ENCODE results near the gene DDX18. TPM values are rescaled to one million over a fixed set of nuclear protein-coding genes. Genes with fewer than 3 reads are reported as not detected.

DDX18 gene
- total RNA-seq: 100 to 1,000 TPM; 106 to 119 TPM

DNA sequence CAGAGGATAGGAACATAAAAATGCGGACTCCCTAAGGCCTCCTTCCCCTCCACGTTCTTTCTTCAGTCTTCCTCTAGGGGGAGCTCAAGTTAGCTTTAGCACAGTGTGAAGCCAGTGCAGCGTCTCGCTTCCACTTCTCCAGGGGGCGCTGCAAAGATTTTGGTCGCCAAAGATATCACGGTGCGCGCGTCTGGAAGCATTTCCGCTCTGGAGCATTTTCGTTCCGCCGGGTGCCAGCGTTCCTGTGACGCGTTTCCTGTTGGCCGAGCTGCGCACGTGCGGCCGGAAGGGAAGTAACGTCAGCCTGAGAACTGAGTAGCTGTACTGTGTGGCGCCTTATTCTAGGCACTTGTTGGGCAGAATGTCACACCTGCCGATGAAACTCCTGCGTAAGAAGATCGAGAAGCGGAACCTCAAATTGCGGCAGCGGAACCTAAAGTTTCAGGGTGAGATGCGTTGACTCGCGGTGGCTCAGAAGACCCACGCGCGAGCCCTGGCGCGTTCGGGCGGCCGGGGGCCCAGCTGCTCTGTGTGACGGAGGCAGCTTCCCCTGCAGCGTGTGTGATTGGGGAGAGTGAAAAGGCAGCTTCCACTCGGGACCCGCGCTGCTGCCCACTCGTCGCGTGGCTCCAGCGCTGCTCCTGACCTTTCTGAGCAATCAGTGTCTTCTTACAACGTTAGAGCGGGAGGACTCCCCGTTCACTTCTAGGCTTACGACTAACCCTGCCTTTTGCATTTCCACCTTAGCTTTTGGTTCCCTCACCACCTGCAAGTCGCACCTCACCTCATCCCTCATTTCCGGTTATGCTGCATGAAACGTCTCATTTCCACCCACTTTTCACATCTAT lies at the start of gene DDX18:
Gene DDX18, plus strand, starts transcription at position 275 of the 848 bp plus-strand sequence. Its CDS starts 87 bp downstream, at position 362.
- Mint-ChIP-seq H3K4me3 (peak within 1 kb of the TSS; percentile 91), H3K27ac (peak within 1 kb of the TSS; percentile 97), H3K4me1 (ENCODE audit: low read depth) (peaks cover 42% of the 10 kb centered on the region), H3K36me3 (ENCODE audit: low read depth) (peaks cover 28% of the 10 kb centered on the region), H3K9me3 (no peaks in the 10 kb centered on the region), H3K27me3 (ENCODE audit: low read depth) (no peaks in the 10 kb centered on the region)
- intact Hi-C loops (cut with micrococcal nuclease): loop anchor here (1.0 to 10.0 kb wide), 9 partner anchors 22 to 1552 kb away; partner anchors contain the start of genes C2orf76, CCDC93, DBI and EN1
- CTCF ChIA-PET: interaction anchor here (0.7 to 3.1 kb wide), 21 partner anchors 11 to 270 kb away, joined by 3 to 27 read pairs (median 4); partner anchors contain the start of gene CCDC93
- peak; percentile 99 for DNase-seq

DNA sequence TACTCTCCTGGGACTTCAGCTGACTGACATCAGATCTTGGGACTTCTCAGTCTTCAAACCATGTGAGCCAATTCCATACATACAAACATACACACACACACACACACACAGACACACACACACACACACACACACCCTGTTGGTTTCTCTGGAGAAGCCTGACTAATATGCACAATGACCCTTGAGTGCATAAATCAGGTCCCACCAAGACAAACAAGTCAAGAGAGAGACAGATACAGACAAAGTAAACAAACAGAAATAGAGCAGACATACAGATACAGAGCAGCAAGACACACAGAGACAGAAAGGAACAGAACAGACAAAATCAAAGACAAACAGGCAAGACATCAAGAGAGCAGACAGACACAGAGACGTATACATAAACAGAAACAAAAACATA lies 43.8 kb upstream of the DDX18 start:
- peaks cover 5% of the 10 kb centered on the region for H3K27me3 Mint-ChIP-seq (ENCODE audit: low read depth)
- no peak for DNase-seq
- no peaks in the 10 kb centered on the region for H3K36me3 Mint-ChIP-seq (ENCODE audit: low read depth)
- H3K9me3 Mint-ChIP-seq: peaks cover 1% of the 10 kb centered on the region
- H3K4me3 Mint-ChIP-seq: no peak overlapping the region
- CTCF ChIA-PET: interaction anchor here (0.7 kb wide), 1 partner anchor 39 kb away, joined by 4 read pairs; no protein-coding TSS in a partner anchor
- no peaks in the 10 kb centered on the region for H3K4me1 Mint-ChIP-seq (ENCODE audit: low read depth)
- no peak overlapping the region for H3K27ac Mint-ChIP-seq
- intact Hi-C loops (cut with micrococcal nuclease): loop anchor here (5.0 kb wide), 1 partner anchor 1258 kb away; no protein-coding TSS in a partner anchor

DNA sequence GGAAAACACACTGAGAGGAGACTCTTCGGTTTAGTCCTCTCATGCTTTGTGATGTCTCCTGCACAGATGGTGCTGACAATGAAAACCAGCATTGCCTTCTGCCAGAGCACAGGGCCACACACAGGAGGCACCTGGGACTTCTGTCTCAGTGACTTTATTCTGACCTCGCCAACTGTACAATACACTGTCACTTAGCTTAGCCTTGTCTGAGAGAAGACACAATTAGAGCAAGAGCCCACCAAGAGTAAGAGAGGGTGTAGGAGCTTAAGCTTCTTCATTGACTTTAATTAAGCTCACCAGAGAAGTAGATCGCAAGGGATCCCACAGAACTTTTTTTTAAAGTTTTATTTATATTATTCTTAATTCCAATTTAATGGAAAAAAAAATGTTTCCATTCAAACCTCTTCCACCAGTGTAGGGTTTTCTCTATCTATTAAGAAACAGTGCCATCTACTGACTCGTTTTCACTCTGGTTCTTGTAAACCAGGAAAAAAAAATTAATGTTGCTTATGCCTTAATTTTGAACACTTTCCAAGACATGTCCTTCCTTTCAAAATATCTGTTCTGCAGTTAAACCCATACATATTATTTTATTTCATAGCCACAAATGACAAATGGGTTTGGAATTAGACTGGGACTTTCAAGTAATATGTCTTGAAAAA lies 42.4 kb upstream of the DDX18 start:
- peaks cover 12% of the 10 kb centered on the region for H3K27me3 Mint-ChIP-seq (ENCODE audit: low read depth)
- intact Hi-C loops (cut with micrococcal nuclease): loop anchor here (5.0 kb wide), 1 partner anchor 1260 kb away; no protein-coding TSS in a partner anchor
- H3K4me1 Mint-ChIP-seq (ENCODE audit: low read depth): no peaks in the 10 kb centered on the region
- H3K27ac Mint-ChIP-seq: no peak overlapping the region
- no peak for DNase-seq
- H3K9me3 Mint-ChIP-seq: peaks cover 1% of the 10 kb centered on the region
- H3K36me3 Mint-ChIP-seq (ENCODE audit: low read depth): no peaks in the 10 kb centered on the region
- no peak overlapping the region for H3K4me3 Mint-ChIP-seq
- CTCF ChIA-PET: interaction anchor here (1.1 kb wide), 1 partner anchor 13 kb away, joined by 3 read pairs; no protein-coding TSS in a partner anchor

DNA sequence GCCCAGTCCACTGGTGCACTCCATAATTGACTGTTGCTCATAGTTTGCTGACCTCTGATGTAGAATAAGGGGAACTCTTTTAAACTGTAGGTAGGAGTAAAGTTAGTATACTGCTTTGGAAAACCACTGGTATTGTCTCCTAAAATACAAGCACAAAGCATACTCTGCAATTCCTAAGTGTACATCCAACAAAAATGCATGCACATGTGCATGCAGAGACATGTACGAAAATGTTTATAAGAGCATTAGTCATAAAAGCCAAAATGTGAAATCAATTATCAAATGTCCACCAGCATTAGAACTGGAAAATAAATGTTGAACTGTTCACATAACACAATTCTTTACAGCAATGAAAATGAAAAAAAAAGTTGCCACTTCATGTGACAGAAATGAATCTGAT lies 39.8 kb upstream of the DDX18 start:
- H3K36me3 Mint-ChIP-seq (ENCODE audit: low read depth): no peaks in the 10 kb centered on the region
- H3K4me3 Mint-ChIP-seq: no peak overlapping the region
- intact Hi-C loops (cut with micrococcal nuclease): loop anchor here (5.0 kb wide), 1 partner anchor 1262 kb away; no protein-coding TSS in a partner anchor
- H3K4me1 Mint-ChIP-seq (ENCODE audit: low read depth): no peaks in the 10 kb centered on the region
- no peak overlapping the region for H3K27ac Mint-ChIP-seq
- peaks cover 10% of the 10 kb centered on the region for H3K27me3 Mint-ChIP-seq (ENCODE audit: low read depth)
- CTCF ChIA-PET: no interaction called here
- DNase-seq: no peak
- H3K9me3 Mint-ChIP-seq: no peaks in the 10 kb centered on the region

DNA sequence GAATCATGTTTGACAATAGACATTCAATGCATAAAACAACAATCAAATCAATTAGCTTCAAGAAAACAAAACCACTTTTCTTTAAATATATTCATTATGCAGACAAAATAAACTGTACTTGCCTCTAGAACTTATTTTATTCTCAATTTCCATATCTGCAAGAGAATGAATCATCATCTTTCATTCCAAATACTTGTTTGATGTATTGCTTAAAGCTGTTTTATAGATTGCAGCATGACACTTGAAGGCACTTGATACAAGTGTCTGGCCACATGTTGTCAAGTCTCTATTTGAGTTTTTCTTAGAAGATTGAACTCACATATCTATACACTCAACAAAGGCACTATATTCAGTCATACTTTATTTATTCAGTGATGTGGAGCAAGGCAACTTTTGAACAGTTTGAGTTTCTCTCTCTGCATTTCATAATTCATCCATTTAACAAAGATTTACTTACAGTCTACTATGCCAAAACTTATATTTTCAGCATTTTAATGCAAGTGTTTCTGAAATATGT lies 38.7 kb upstream of the DDX18 start:
- Mint-ChIP-seq H3K4me1 (ENCODE audit: low read depth) (no peaks in the 10 kb centered on the region), H3K9me3 (no peaks in the 10 kb centered on the region), H3K27ac (no peak overlapping the region), H3K4me3 (no peak overlapping the region), H3K36me3 (ENCODE audit: low read depth) (no peaks in the 10 kb centered on the region), H3K27me3 (ENCODE audit: low read depth) (peaks cover 6% of the 10 kb centered on the region)
- intact Hi-C loops (cut with micrococcal nuclease): no loop called here
- CTCF ChIA-PET: no interaction called here
- DNase-seq: no peak

DNA sequence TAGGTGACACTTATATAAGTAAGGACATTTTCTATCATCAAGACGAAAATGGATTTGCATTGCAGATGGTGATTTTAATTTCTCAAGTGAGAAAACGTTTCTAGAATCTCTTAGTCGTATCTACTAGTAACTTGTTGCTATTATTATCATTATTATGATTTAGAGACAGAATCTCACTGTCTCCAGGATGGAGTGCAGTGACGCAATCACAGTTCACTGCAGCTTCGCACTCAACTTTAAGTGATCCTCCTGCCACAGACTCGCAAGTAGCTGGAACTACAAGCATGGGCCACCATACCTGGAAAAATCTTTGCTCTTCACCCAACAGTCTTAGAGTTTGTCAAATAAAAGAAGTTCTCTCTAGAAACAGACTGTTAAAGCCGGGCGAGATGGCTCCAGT lies 37.6 kb upstream of the DDX18 start:
- Mint-ChIP-seq H3K27ac (no peak overlapping the region), H3K27me3 (ENCODE audit: low read depth) (peaks cover 6% of the 10 kb centered on the region), H3K4me1 (ENCODE audit: low read depth) (no peaks in the 10 kb centered on the region), H3K4me3 (no peak overlapping the region), H3K9me3 (no peaks in the 10 kb centered on the region), H3K36me3 (ENCODE audit: low read depth) (no peaks in the 10 kb centered on the region)
- intact Hi-C loops (cut with micrococcal nuclease): no loop called here
- CTCF ChIA-PET: no interaction called here
- DNase-seq: no peak

DNA sequence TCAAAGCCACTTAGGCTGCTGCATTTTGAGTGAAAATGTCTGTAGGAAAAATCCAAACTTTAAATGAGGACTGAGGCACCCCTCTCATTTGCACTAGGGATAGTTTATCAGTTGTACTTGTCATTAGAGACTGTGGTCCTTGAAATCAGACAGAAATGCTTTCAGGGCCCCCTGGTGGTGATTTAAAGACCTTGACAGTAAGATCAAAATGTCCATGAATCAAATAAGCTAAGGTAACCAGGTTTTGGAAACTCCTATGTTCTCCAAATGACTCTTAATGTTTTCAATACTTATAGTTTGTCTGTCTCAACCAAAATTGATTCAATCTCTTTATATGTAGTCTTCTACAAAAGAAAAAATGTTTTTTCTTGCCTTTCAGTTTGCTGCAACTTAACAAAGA lies 28.8 kb upstream of the DDX18 start:
- H3K4me1 Mint-ChIP-seq (ENCODE audit: low read depth): no peaks in the 10 kb centered on the region
- H3K27me3 Mint-ChIP-seq (ENCODE audit: low read depth): no peaks in the 10 kb centered on the region
- peaks cover 10% of the 10 kb centered on the region for H3K9me3 Mint-ChIP-seq
- no peaks in the 10 kb centered on the region for H3K36me3 Mint-ChIP-seq (ENCODE audit: low read depth)
- peak; percentile 57 for DNase-seq
- H3K27ac Mint-ChIP-seq: no peak overlapping the region
- no peak overlapping the region for H3K4me3 Mint-ChIP-seq
- CTCF ChIA-PET: interaction anchor here (0.6 to 1.5 kb wide), 5 partner anchors 18 to 316 kb away, joined by 3 to 4 read pairs (median 3); partner anchors contain the start of gene DDX18
- intact Hi-C loops (cut with micrococcal nuclease): loop anchor here (1.0 kb wide), 1 partner anchor 315 kb away; no protein-coding TSS in a partner anchor

DNA sequence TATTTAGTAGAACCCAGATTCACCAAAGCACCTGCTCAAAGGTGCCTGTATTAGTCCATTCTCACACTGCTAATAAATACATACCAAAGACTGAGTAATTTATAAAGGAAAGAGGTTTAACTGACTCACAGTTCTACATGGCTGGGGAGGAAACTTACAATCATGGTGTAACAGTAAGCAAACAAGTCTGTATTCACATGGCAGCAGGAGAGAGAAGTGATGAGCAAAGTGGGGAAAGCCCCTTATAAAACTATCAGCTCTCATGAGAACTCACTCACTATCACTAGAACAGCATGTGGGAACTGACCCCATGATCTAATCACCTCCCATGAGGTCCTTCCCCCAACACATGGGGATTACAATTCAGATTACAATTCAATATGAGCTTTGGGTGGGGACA lies 28.0 kb upstream of the DDX18 start:
- H3K36me3 Mint-ChIP-seq (ENCODE audit: low read depth): no peaks in the 10 kb centered on the region
- DNase-seq: no peak
- intact Hi-C loops (cut with micrococcal nuclease): no loop called here
- H3K4me3 Mint-ChIP-seq: no peak overlapping the region
- H3K9me3 Mint-ChIP-seq: peaks cover 10% of the 10 kb centered on the region
- H3K27me3 Mint-ChIP-seq (ENCODE audit: low read depth): peaks cover 3% of the 10 kb centered on the region
- CTCF ChIA-PET: interaction anchor here (0.6 to 1.5 kb wide), 2 partner anchors 17 to 317 kb away, joined by 3 to 4 read pairs; no protein-coding TSS in a partner anchor
- no peak overlapping the region for H3K27ac Mint-ChIP-seq
- H3K4me1 Mint-ChIP-seq (ENCODE audit: low read depth): no peaks in the 10 kb centered on the region

DNA sequence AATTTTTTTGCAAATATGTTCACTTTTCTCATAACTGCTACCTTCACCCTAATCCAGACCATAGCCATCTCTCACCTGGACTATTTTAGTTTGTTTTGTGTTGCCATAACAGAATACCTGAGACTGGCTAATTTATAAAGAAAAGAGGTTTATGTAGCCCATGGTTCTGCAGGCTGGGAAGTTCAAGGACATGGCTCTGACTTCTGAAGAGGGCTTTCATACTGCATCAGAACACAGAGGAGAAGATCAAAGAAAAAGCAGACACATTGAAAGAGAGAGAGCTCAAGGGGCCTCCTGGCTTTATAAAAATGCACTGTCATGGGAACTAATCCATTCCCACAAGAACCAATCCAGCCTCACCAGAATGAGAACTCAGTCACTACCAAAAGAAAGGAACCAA lies 25.0 kb upstream of the DDX18 start:
- H3K36me3 Mint-ChIP-seq (ENCODE audit: low read depth): no peaks in the 10 kb centered on the region

DNA sequence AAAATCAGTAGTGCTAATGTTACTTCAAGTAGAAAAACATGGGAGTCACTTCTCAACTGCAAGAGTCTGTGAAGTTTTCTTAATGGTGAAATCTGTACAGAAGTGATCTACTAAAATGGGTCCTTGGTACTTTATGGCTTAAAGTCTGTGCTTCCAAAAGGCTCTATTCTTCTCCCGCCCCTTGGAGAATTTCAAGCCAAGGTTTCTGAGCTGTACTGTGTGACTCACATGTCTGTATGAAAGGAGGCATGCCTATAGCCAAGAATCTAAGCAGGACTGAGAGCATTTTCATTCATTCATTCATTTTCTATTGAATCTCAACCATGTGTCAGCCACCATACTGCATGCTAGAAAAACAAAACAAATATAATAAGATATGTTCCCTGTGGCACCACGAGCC lies 19.8 kb upstream of the DDX18 start:
- Mint-ChIP-seq H3K9me3 (peaks cover 6% of the 10 kb centered on the region), H3K27ac (no peak overlapping the region), H3K4me3 (no peak overlapping the region), H3K27me3 (ENCODE audit: low read depth) (peaks cover 14% of the 10 kb centered on the region), H3K4me1 (ENCODE audit: low read depth) (no peaks in the 10 kb centered on the region), H3K36me3 (ENCODE audit: low read depth) (no peaks in the 10 kb centered on the region)
- no peak for DNase-seq
- intact Hi-C loops (cut with micrococcal nuclease): no loop called here
- CTCF ChIA-PET: interaction anchor here (0.7 to 1.0 kb wide), 2 partner anchors 20 to 220 kb away, joined by 3 read pairs; partner anchors contain the start of gene DDX18

More for the DNA sequence above, 25.0 kb upstream of the DDX18 start:
- no peak for DNase-seq
- H3K4me1 Mint-ChIP-seq (ENCODE audit: low read depth): no peaks in the 10 kb centered on the region
- peaks cover 10% of the 10 kb centered on the region for H3K27me3 Mint-ChIP-seq (ENCODE audit: low read depth)
- no peak overlapping the region for H3K4me3 Mint-ChIP-seq
- CTCF ChIA-PET: no interaction called here
- peaks cover 10% of the 10 kb centered on the region for H3K9me3 Mint-ChIP-seq
- no peak overlapping the region for H3K27ac Mint-ChIP-seq
- intact Hi-C loops (cut with micrococcal nuclease): no loop called here

DNA sequence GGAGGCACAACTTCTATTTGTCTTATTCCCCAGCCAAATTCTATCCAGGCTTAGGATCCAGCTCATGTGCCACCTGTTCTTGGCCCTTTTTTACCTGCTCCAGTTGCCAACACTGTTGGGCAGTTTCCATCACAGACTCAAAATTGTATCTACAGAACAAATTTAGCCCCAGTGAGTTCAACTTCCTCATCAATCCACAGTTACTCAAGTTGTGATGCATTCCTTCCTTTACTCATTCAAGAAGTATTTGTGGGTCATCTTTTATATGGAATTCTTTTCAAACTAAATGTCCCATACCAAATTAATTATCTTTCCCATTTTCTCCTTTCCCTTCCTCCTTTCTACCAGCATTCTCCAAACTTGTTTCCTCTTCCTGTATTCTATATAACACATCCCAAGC lies 12.7 kb upstream of the DDX18 start:
- intact Hi-C loops (cut with micrococcal nuclease): no loop called here
- Mint-ChIP-seq H3K27ac (no peak overlapping the region), H3K36me3 (ENCODE audit: low read depth) (no peaks in the 10 kb centered on the region), H3K4me3 (no peak overlapping the region), H3K27me3 (ENCODE audit: low read depth) (peaks cover 22% of the 10 kb centered on the region), H3K9me3 (no peaks in the 10 kb centered on the region), H3K4me1 (ENCODE audit: low read depth) (no peaks in the 10 kb centered on the region)
- CTCF ChIA-PET: no interaction called here
- no peak for DNase-seq
